Fibroblast of skin of abdomen (primary cell): ENCODE results near the gene ADM2.

Source experiments
- DNase-seq: peaks from one replicate; pipeline ENCODE4 v3.0.0-alpha.2; 2013

Gene ADM2

DNA sequence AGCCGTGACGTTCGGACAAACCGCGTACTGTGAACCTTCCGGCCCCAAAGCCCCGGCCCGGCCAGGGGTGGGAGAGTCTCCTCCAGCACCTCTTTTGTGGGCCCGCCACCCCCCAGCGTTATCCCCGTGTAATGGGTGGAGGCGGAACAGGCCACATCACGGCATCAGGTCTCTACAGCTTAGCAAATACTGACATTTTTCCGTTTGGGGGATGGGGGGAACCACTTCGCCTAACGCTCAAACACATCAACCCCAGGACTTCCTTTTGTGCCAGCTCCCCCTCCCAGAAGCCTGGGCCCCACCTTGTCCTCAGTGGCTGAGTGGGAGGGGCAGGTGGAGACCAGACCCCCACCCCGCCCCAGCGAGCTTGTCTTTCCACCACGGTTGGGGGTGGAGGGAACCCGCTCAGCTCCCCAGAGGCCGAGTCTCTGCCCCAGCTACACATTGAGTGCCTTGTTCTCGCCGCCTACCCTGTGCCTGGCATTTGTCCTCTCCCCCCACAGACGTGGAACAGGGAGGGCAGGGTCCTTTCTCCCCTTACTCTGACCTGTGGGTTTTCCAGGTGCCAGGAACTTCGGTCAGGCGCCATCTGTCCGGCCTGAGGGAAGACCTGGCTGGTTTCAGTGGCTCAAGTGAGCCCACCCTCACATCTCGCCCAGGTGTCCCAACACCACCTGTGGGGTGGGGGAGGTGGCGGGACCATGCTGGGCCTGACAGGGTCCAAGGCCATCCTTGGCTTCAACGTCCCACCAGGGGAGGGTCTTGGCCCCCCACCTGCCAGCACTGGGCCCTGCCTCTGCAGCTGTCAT lies 36.1 kb upstream of the ADM2 start:
- DNase-seq, result no peak

DNA sequence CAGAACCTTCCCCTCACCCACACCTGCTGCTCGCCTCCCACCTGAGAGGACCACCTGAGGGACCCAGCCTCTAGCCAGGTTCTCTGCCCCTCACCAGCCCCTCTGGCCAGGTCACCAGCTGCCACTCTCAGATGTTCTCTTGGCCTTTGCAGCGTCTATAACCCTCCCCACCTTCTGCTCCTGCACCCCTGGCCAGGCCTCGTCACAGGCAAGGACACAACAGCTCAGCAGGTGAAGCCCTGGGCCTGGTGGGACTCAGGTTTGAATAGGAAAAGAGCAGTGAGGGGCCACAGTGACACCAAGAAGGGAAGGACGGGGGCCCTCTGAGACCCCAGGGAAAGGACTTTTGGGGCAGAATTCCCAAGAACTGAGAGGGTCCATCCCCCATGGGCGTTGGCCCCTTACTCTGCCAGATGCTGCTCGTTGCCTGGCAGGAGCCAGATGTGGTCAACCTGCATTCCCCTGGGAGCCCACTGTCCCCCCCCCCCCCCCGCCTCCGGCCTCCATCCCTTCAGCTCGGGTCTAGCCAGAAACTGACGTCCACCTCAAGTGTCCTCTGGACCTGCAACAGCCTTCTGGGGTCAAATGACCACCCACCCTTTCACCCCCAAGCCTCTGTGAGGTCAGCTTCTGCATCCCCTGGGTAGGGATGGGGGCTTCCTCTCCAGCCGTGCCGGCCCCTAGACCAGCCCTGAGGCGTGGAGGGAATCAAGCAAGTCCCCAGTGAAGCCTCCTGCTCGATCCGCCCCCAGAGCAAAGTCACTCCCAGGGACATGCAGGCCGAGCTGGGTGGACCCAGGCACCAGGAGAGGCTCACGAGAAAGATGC lies 35.2 kb upstream of the ADM2 start:
- no peak for DNase-seq

- DNase-seq, result no peak
These were observed 34.4 kb upstream of the ADM2 start for GRCh38 chr22:50446708-50447575.

- no peak for DNase-seq
These were observed 33.5 kb upstream of the ADM2 start for GRCh38 chr22:50447576-50448551.

DNA sequence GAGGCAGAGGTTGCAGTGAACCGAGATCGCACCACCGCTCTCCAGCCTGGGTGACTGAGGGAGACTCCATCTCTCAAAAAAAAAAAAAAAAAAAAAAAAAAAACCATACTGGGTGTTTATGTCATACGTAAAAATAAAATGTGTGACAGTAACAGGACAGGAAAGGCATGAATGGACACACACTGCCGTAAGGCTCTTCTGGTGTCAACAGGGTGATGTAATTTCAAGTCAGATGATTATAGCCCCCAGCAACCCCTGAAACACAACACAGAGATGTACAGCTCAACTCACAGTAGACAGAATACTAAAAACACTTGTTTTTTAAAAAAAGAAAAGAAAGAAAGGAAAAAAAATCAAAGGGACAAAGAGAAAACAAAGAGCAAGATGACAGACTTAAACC lies 28.7 kb upstream of the ADM2 start:
- no peak for DNase-seq

DNA sequence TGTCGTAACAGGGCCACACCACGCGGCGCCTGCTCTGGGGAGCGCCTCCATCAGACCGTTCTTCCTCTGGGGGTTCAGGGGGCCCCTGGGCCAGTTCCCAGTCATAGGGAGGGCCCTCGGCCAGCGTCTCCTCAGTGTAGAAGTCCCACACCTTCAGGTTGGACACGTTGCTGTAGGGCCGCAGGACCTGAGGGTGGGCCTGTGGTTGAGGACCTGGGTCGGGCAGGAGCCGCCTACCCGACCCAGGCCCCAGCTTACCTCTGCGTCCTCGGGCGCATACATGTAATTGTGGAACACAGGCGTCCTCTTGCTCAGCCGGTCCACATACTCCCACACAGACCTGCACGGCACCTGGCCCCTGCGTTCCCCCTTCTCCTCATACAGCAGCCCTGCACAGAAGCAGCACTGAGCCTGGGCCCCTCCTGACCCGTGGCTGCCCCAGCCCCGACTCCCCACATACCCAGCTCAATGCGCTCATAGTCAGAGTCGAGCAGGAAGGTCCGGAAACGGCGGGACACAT lies 26.7 kb upstream of the ADM2 start:
- no peak for DNase-seq

DNA sequence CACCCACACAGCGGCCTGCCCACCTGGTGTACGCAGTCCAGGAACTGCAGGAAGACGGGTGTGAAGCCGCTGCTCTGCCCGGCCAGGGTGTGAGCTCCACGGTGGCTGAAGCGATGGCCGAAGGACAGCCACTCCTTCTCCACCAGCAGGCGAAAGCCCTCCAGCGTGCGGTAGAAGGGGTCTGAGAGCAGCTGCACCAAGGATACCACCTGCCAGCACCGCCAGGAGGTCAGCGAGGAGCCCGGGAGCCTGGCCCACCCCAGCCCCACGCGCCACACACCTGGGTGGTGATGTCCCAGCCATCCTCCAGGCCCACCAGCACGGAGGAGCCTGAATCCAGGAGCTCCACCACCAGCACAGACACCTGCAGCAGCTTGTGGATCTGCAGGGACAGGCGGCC lies 26.1 kb upstream of the ADM2 start:
- no peak for DNase-seq

DNA sequence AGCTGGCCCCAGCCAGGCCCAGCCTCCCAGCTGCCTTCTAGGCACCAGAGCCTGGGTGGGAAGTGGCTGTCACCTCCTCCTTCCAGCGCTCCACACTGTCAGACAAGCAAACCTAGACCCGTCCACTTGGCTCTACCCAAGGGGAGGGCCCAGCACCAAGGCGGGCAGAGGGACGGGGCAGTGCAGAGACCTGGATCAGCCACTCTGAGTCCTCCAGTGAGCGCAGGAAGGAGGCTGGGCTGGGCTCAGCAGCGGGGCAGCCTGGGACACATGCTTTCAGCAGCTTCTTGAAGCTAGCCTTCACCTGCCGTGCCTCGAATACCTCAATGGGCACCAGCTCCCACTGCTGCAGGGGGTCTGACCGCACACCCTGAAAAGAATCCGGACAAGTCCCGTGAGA lies 25.3 kb upstream of the ADM2 start:
- DNase-seq, result no peak

- DNase-seq, result no peak
These were observed 24.7 kb upstream of the ADM2 start for GRCh38 chr22:50456466-50457234.

- no peak for DNase-seq
These were observed 22.3 kb upstream of the ADM2 start for GRCh38 chr22:50459016-50459415.

DNA sequence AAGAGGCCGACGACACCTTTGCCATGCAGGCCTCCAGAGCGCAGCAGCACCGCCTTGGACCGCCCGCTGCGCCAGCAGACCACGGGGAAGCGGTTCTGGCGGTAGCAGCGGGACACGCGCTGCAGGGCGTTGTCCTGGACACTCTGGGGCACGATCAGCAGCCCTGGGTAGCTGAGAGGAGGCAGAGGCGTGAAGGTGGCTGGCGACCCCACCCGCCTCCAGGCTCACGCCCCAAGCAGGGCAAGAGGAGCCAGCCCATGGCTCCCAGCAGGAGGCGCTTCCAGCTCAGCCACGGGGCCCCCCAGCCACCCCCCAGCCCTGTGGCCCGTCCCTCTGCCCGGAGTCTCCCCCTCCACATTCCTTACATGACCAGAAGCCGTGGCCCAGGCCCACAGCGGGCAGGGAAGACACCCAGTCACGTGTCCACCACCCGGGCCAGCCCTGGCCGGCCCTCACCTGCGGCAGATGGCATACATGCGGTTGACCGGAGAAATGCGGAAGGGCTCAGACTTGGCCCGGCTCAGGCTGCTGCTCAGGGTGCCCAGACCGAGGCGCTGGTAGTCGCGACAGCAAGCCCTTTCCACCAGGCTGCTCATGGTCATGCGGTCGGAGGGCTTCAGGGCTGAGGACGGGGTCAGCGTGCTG lies 21.7 kb upstream of the ADM2 start:
- DNase-seq, result no peak

GRCh38 chr22:50460938-50461337 lies 20.4 kb upstream of the ADM2 start:
- no peak for DNase-seq

DNA sequence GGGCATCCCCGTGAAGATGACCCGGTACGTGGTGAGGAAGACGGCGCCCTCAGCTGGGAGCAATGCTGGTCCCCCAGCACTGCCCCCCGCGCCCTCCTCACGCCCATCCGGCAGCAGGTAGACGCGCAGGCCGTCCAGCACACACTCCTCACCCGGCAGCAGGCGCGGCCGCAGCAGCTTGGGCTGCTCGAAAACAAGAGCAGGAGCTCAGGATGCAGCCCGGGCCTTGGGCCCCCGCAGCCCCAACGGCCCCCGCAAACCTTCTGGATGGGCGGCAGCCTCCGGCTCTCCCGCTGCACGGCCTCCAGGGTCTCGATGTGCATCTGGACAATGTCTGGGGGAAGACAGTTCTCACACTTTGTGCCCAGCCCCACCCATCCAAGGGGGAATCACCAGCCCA lies 19.8 kb upstream of the ADM2 start:
- no peak for DNase-seq

- DNase-seq, result no peak
These were observed 19.3 kb upstream of the ADM2 start for GRCh38 chr22:50461979-50462540.

DNA sequence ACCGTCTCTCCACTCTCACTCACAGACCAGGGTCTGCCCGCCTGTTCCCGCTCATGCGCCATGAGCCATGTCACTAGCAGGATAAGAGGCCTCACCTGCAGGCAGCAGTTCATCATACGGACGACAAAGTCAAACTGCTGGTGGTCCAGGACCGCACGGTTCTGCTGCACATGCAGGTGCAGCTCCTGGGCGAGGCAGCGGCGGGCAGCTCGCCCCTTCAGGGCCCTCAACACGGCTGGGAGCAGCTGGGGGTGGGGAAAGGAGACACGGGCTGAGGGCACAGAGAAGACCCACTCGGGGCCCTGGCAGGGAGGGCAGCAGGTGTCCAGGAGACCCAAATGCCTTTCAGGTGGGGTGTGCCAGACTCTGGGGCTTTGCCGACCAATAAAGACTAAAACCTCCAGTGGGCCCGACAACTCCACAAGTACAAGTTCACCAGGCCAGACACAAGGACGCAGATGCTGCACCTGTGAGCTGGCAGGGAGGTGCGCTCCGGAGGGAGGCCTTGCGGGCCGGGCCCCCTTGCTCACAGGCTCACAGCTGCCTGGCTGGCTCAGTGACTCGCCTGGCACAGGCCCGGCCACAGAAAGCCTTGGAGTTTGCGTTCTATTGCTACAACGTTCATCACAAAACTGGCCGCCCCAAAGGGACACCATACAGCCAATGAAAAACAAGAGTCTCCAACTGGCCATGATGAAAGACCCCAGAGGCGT lies 18.0 kb upstream of the ADM2 start:
- DNase-seq, result no peak

GRCh38 chr22:50464451-50464850 lies 16.9 kb upstream of the ADM2 start:
- DNase-seq, result no peak

DNA sequence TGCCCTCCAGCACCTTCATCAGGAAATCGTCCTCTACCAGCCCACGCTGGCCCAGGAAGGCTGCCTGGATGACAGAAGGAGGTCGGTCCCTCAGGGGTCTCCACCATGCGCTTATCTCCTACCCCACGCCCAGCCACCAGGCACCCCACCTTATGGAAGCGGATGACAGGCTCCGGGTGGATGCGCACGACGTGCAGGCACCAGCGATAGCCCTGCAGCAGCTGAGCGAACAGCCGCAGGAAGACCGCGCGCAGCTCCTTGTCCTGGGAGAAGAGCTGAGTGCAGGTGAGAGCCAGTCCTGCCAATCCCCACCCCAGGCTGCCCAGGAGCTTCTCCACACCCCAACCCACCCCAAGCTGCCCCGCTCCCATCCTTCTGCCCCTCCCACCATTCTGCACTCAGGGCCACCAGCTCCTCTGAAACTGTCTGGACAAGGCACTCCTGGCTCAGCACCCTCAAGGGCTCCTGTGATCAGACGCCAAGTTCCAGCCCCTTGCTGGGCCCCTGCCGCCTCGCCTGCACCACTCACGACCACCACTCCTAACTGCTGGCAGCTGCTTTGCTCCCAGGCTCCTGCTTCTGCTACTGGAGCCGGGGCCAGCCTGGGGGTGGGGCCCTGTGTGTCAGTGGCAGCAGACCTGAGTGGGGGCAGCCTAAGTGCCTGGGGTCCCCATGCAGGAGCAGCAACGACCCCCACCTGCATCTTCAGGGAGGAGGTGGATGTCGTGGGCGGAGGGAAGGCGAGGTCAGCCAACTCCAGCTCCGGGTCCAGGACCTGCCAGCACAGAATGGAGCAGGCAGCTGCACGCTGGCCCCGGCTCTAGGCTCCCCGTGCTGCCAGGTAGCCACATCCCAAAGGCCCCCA lies 16.0 kb upstream of the ADM2 start:
- no peak for DNase-seq

GRCh38 chr22:50467341-50467740 lies 14.0 kb upstream of the ADM2 start:
- no peak for DNase-seq
